Activated CD4-positive, alpha-beta T cell treated with anti-CD3 and anti-CD28 coated beads for 36 hours (primary cell): Measurements from ENCODE around the gene EIF3B. TPM values are rescaled to one million over a fixed set of nuclear protein-coding genes. Genes with fewer than 3 reads are reported as not detected.

Source experiments
- ATAC-seq: fragments of 200-7000 bp; cut with Tn5 transposase; one replicate; pipeline ENCODE4 v1.10.0; 2021; ENCODE audit warnings: mild to moderate bottlenecking, moderate library complexity
- CTCF ChIA-PET: fragments of 350-600 bp; sonication (Branson Sonifier 250); formaldehyde crosslinking; loops from one replicate; lab custom pipeline; 2021; ENCODE audit warnings: antibody characterized with exemption; lab: Charles Lee
- POLR2A ChIA-PET: fragments of 350-600 bp; sonication (Branson Sonifier 250); formaldehyde crosslinking; loops from one replicate; lab custom pipeline; 2021; ENCODE audit warnings: antibody characterized with exemption, inconsistent platforms; lab: Charles Lee
- DNase-seq: peaks from one replicate; pipeline ENCODE4 v3.0.0-alpha.2; 2020
- H3K27ac Mint-ChIP-seq: one replicate; pipeline ENCODE4 v1.8.0; 2021; ENCODE audit warnings: mixed read lengths
- H3K27me3 Mint-ChIP-seq: one replicate; pipeline ENCODE4 v1.8.0; 2021; ENCODE audit warnings: mixed read lengths
- H3K36me3 Mint-ChIP-seq: one replicate; pipeline ENCODE4 v1.8.0; 2021; ENCODE audit warnings: low read depth, mixed read lengths
- H3K4me1 Mint-ChIP-seq: one replicate; pipeline ENCODE4 v1.8.0; 2021; ENCODE audit warnings: mixed read lengths
- H3K4me3 Mint-ChIP-seq: one replicate; pipeline ENCODE4 v1.8.0; 2021; ENCODE audit warnings: mild to moderate bottlenecking, moderate library complexity, mixed read lengths
- H3K9me3 Mint-ChIP-seq: one replicate; pipeline ENCODE4 v1.8.0; 2021; ENCODE audit warnings: low read depth, mixed read lengths
- intact Hi-C, 2 experiments: fragments of 100-400 bp; cut with DNase I in 1 of 2; cut with micrococcal nuclease in 1 of 2; formaldehyde crosslinking; loops; one replicate each; pipeline versions ENCODE4 v1.14.2 to v1.15.1; 2022 to 2024; cut with DNase I, micrococcal nuclease
- total RNA-seq, 2 experiments: library from RNA; stranded (reverse); gene quantifications; one replicate each; pipeline ENCODE4 v1.2.3, GENCODE V29; 2021

EIF3B gene
- total RNA-seq, 2 experiments from 2014 or later = 185 to 227 TPM

DNA sequence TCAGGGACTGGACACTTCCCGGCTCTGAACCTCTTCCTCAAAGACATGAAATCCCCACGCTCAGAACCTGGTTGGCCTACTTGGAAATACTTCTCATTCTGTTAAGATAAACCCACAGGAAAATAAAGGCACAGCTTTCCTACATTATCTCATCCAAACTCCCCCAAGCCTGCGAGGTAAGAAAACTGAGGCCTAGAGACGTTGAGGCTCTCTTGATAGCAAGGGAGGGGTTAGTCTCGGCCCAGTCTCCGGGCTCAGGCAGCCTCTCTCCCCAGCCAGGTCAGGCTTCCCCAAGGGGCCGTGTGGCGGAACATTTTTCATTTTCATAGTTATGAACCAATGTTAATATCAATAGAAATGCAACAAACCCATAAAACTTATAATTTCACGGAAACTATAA, 4.6 kb upstream of the EIF3B start:
- POLR2A ChIA-PET = interaction anchor here (0.6 kb wide), 1 partner anchor 1380 kb away, joined by 7 read pairs; no protein-coding TSS in a partner anchor
- no peaks in the 10 kb centered on the region for H3K27me3 Mint-ChIP-seq
- H3K36me3 Mint-ChIP-seq = peaks cover 10% of the 10 kb centered on the region
- DNase-seq = no peak
- no peak overlapping the region for H3K4me3 Mint-ChIP-seq
- intact Hi-C loops = loop anchor here (5.0 kb wide), 5 partner anchors 103 to 683 kb away; partner anchors contain the start of genes BRAT1 (in 1 of the 2) and IQCE (in 1 of the 2)
- ATAC-seq = no peak
- no peak overlapping the region for H3K27ac Mint-ChIP-seq
- no peaks in the 10 kb centered on the region for H3K9me3 Mint-ChIP-seq
- peaks cover 10% of the 10 kb centered on the region for H3K4me1 Mint-ChIP-seq
- CTCF ChIA-PET = no interaction called here

DNA sequence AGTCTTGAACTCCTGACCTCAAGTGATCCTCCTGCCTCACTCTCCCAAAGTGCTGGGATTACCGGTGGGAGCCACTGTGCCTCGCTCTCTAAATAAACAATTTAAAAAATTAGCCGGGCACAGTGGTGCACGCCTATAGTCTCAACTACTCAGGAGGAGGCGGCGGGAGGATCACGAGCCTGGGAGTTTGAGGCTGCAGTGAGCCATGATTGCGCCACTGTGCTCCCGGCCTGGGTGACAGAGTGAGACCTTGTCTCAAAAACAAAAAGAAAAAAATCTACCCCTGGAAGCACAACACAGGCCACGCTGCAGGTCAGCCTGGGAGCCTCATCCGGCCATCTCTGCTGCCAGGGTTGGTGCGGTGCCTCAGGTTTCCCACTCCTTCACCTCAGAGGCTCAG, 3.8 kb upstream of the EIF3B start:
- peaks cover 13% of the 10 kb centered on the region for H3K4me1 Mint-ChIP-seq

DNA sequence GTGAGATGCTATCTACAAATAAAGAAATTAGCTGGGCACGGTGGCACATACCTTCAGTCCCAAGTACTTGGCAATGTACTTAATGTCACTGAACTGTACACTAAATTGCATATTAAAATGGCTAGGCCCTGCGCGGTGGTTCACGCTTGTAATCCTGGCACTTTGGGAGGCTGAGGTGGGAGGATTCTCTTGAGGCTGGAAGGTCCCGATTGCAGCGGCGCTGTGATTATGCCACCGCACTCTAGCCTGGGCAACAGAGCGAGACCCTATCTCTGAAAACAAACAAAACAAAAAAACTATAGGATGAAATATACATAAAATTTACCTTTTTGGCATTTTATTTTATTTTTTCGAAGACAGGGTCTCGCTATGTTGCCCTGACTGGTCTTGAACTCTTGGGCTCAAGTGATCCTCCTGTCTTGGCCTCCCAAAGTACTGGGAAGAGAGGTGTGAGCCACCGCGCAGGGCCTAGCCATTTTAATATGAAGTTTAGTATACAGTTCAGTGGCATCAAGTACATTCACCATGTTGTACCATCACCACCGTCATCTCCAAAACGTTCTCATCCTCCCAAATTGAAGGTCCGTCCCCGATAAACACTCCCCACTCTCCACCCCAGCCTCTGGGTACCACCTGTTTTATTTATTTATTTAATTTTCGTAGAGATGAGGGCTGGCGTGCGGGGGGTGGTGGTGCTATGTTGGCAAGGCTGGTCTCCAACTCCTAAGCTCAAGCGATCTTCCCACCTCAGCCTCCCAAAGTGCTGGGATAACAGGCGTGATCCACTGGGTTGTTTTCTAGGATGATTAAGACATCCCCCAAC, 1.3 kb upstream of the EIF3B start:
- H3K4me1 Mint-ChIP-seq = peaks cover 29% of the 10 kb centered on the region
- H3K36me3 Mint-ChIP-seq = peaks cover 26% of the 10 kb centered on the region
- ChIA-PET POLR2A (interaction anchor here (0.6 to 1.5 kb wide), 5 partner anchors 12 to 284 kb away, joined by 3 read pairs; partner anchors contain the start of genes MRM2 and NUDT1), CTCF (interaction anchor here (0.6 to 1.5 kb wide), 6 partner anchors 11 to 797 kb away, joined by 3 to 7 read pairs (median 3); no protein-coding TSS in a partner anchor)
- H3K9me3 Mint-ChIP-seq = no peaks in the 10 kb centered on the region
- DNase-seq = no peak
- H3K27me3 Mint-ChIP-seq = no peaks in the 10 kb centered on the region
- intact Hi-C loops = loop anchor here (5.0 kb wide), 5 partner anchors 106 to 686 kb away; partner anchors contain the start of genes BRAT1 (in 1 of the 2) and IQCE (in 1 of the 2)
- H3K27ac Mint-ChIP-seq = peak overlapping the region; percentile 99
- ATAC-seq = peak; percentile 1
- H3K4me3 Mint-ChIP-seq = peak overlapping the region; percentile 86

More for the DNA sequence above, 3.8 kb upstream of the EIF3B start:
- Mint-ChIP-seq H3K27me3 (no peaks in the 10 kb centered on the region), H3K9me3 (no peaks in the 10 kb centered on the region), H3K4me3 (no peak overlapping the region), H3K27ac (no peak overlapping the region), H3K36me3 (peaks cover 12% of the 10 kb centered on the region)
- no peak for DNase-seq
- intact Hi-C loops = loop anchor here (5.0 kb wide), 5 partner anchors 104 to 684 kb away; partner anchors contain the start of genes BRAT1 (in 1 of the 2) and IQCE (in 1 of the 2)
- no peak for ATAC-seq
- ChIA-PET CTCF (no interaction called here), POLR2A (no interaction called here)

DNA sequence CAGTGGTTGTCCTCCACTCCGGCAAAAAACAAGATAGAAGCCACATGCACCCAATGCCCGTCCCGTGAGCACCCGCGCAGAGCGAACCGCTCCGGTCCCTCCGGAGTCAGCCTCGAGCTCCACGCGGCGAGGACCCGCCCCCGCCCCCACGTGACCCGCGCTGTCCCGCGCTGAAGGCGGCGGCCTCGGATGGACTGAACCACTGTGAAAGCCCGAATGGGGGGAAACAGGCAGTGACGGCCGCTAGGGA, 766 bp upstream of the EIF3B start:
- Mint-ChIP-seq H3K4me1 (peaks cover 32% of the 10 kb centered on the region), H3K4me3 (peak overlapping the region; percentile 86), H3K36me3 (peaks cover 27% of the 10 kb centered on the region), H3K27ac (peak overlapping the region; percentile 99), H3K9me3 (no peaks in the 10 kb centered on the region), H3K27me3 (no peaks in the 10 kb centered on the region)
- ChIA-PET CTCF (interaction anchor here (0.6 to 1.5 kb wide), 6 partner anchors 11 to 782 kb away, joined by 3 to 7 read pairs (median 3); no protein-coding TSS in a partner anchor), POLR2A (interaction anchor here (0.6 to 1.5 kb wide), 7 partner anchors 11 to 535 kb away, joined by 3 read pairs; partner anchors contain the start of genes MRM2 and NUDT1)
- intact Hi-C loops = loop anchor here (1.0 to 5.0 kb wide), 17 partner anchors 39 to 1194 kb away; partner anchors contain the start of genes BRAT1 (in 2 of the 2), CHST12 (in 2 of the 2), SNX8 (in 2 of the 2) and INTS1 (in 1 of the 2)
- DNase-seq = peak; percentile 95
- ATAC-seq = peak; percentile 71

DNA sequence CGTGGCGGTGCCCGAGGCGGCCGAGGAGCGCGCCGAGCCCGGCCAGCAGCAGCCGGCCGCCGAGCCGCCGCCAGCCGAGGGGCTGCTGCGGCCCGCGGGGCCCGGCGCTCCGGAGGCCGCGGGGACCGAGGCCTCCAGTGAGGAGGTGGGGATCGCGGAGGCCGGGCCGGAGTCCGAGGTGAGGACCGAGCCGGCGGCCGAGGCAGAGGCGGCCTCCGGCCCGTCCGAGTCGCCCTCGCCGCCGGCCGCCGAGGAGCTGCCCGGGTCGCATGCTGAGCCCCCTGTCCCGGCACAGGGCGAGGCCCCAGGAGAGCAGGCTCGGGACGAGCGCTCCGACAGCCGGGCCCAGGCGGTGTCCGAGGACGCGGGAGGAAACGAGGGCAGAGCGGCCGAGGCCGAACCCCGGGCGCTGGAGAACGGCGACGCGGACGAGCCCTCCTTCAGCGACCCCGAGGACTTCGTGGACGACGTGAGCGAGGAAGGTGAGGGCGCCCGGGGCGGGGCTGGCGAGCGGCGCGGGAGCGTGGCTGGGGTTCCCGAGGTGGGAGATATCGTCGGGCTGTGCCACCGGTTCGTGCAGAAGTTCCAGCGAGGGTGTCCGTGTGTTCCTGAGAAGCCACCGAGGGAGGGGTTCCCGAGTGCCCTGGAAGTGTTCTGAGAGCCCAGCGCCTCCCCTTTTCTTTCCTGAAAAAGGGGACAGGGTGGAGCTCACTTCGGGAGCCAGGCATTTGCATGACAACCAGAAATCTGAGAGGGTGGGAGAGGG, 495 bp downstream of the EIF3B start:
- intact Hi-C loops = loop anchor here (1.0 to 5.0 kb wide), 17 partner anchors 40 to 1195 kb away; partner anchors contain the start of genes BRAT1 (in 2 of the 2), CHST12 (in 2 of the 2), SNX8 (in 2 of the 2) and INTS1 (in 1 of the 2)
- ChIA-PET POLR2A (interaction anchor here (1.1 to 1.5 kb wide), 2 partner anchors 19 to 48 kb away, joined by 3 to 4 read pairs; partner anchors contain the start of gene CHST12), CTCF (interaction anchor here (0.6 to 1.8 kb wide), 6 partner anchors 9 to 255 kb away, joined by 3 to 15 read pairs (median 4); no protein-coding TSS in a partner anchor)
- Mint-ChIP-seq H3K27me3 (no peaks in the 10 kb centered on the region), H3K9me3 (no peaks in the 10 kb centered on the region), H3K4me3 (peak overlapping the region; percentile 86), H3K36me3 (peaks cover 37% of the 10 kb centered on the region), H3K27ac (peak overlapping the region; percentile 99), H3K4me1 (peaks cover 44% of the 10 kb centered on the region)
- peak; percentile 41 for DNase-seq
- peak; percentile 6 for ATAC-seq

DNA sequence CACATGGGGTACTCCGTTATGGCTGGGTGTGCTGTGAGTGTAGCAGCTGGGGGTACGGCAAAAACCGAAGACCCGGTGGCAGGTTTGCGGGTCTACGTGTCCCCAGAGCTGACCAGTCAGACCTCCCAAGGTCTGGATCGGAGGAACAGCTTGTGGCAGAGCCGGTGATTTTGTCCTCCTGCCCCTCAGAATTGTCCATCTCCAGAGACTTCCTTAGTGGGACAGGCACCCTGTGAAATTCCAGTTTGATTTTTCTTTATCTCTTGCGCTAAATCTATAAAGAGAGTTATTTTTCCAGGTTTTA, 1.0 kb downstream of the EIF3B start:
- H3K36me3 Mint-ChIP-seq = peaks cover 43% of the 10 kb centered on the region
- no peaks in the 10 kb centered on the region for H3K27me3 Mint-ChIP-seq
- peak overlapping the region; percentile 86 for H3K4me3 Mint-ChIP-seq
- intact Hi-C loops = loop anchor here (2.0 kb wide), 2 partner anchors 41 to 785 kb away; partner anchors contain the start of genes PSMG3 (in 1 of the 2) and SNX8 (in 1 of the 2)
- H3K9me3 Mint-ChIP-seq = no peaks in the 10 kb centered on the region
- no peak for ATAC-seq
- no peak for DNase-seq
- ChIA-PET POLR2A (interaction anchor here (1.1 kb wide), 1 partner anchor 47 kb away, joined by 4 read pairs; the partner anchor contains the start of gene CHST12), CTCF (interaction anchor here (0.6 to 1.8 kb wide), 6 partner anchors 9 to 256 kb away, joined by 3 to 15 read pairs (median 3); no protein-coding TSS in a partner anchor)
- peak overlapping the region; percentile 87 for H3K27ac Mint-ChIP-seq
- peaks cover 50% of the 10 kb centered on the region for H3K4me1 Mint-ChIP-seq

DNA sequence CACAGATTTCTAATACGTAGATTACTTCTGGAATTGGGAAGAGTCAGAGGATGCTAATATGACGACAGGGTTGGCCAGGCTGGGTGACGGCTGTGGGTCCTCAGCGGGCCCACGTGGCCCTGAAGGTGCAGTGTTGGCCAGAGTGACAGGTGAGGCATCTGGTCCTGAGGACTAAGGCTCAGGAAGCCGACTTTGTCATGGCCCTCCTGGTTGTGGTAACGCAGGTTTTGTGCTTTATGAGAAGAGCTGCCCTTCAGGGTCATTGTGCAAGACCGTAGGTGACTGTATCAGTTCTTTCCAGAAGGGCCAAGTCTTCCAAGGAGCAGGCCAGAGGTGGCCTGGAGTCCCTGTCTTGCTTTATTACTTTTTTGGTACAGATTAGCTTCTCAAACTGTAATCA, 2.5 kb downstream of the EIF3B start:
- Mint-ChIP-seq H3K9me3 (no peaks in the 10 kb centered on the region), H3K36me3 (peaks cover 44% of the 10 kb centered on the region), H3K27me3 (no peaks in the 10 kb centered on the region), H3K27ac (peak overlapping the region; percentile 29), H3K4me3 (peak overlapping the region; percentile 86), H3K4me1 (peaks cover 51% of the 10 kb centered on the region)
- ATAC-seq (no peak), DNase-seq (no peak)
- CTCF ChIA-PET = interaction anchor here (0.9 kb wide), 1 partner anchor 9 kb away, joined by 3 read pairs; no protein-coding TSS in a partner anchor
- POLR2A ChIA-PET = interaction anchor here (0.6 kb wide), 1 partner anchor 23 kb away, joined by 10 read pairs; no protein-coding TSS in a partner anchor
- intact Hi-C loops = no loop called here

DNA sequence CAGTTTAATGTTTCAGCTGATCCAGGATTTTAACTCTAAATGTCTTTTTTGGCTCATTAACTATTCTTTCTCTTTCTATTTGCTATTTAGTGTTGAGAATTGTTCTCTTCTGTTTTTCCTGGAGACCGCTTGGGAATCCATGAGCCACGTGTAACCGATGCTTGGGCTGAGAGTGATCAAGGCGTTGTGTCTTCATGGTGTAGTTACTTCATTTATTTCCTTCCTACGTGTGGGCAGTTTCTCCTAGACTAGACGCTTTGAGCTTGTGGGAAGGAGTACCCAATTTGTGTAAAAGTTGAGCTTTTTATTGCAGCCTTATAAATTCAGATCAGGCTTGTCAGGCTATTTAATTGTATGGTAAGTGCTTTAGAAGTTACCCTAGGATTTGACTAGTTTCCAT, 2.9 kb downstream of the EIF3B start:
- ChIA-PET POLR2A (interaction anchor here (0.6 to 1.9 kb wide), 4 partner anchors 9 to 45 kb away, joined by 3 to 10 read pairs (median 7); no protein-coding TSS in a partner anchor), CTCF (interaction anchor here (0.9 kb wide), 1 partner anchor 10 kb away, joined by 3 read pairs; no protein-coding TSS in a partner anchor)
- intact Hi-C loops = no loop called here
- Mint-ChIP-seq H3K36me3 (peaks cover 46% of the 10 kb centered on the region), H3K27ac (peak overlapping the region; percentile 28), H3K27me3 (no peaks in the 10 kb centered on the region), H3K4me3 (peak overlapping the region; percentile 86), H3K9me3 (no peaks in the 10 kb centered on the region), H3K4me1 (peaks cover 48% of the 10 kb centered on the region)
- no peak for DNase-seq
- ATAC-seq = no peak

DNA sequence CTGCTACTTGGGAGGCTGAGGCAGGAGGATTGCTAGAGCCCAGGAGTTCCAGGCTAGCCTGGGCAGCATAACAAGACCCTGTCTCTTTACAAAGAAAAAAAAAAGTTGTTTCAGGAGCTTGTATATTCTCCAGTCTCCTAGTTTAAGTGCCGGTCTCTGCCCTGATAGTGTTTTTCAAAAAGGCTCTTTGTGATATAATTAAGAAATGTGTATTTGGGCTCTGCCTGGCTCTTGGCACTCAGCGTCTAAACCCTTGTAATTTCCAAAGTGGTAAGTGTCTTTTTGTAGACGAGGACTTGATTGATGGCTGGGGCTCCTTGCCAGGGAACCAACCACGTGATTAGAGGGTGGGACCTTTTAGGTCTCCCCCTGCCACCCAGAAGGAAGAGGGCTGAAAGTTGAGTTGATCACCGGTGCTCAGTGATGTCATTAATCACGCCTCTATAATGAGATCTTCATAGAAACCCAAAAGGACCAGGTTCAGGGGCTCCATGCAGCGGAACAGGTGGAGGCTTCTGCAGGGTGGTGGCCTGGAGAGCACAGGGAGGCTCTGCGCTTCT, 4.4 kb downstream of the EIF3B start:
- Mint-ChIP-seq H3K27me3 (no peaks in the 10 kb centered on the region), H3K9me3 (no peaks in the 10 kb centered on the region), H3K27ac (no peak overlapping the region), H3K4me3 (no peak overlapping the region), H3K36me3 (peaks cover 56% of the 10 kb centered on the region), H3K4me1 (peaks cover 42% of the 10 kb centered on the region)
- intact Hi-C loops = no loop called here
- CTCF ChIA-PET = no interaction called here
- ATAC-seq = no peak
- DNase-seq = no peak
- POLR2A ChIA-PET = interaction anchor here (0.6 to 1.9 kb wide), 2 partner anchors 10 to 47 kb away, joined by 4 to 10 read pairs; no protein-coding TSS in a partner anchor

DNA sequence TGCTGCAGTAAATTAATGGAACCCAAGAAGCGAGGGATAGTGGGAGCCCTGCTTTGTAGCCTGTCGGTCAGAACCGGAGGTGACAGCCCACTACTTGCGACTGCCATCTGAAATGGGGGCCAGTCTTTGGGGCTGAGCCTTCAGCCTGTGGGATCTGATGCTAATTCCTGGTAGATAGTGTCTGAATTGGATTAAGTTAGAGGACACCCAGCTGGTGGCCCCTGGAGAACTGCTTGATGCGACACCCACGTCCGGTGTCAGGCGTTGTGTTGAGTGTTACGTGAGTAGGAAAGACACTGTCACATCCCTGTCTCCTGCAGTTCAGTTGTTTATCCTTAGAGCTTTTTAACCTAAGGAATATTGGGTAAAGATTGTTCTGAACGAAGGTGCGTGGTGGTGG, 5.0 kb downstream of the EIF3B start:
- POLR2A ChIA-PET = interaction anchor here (1.9 kb wide), 1 partner anchor 9 kb away, joined by 10 read pairs; no protein-coding TSS in a partner anchor
- intact Hi-C loops = no loop called here
- Mint-ChIP-seq H3K4me1 (peaks cover 42% of the 10 kb centered on the region), H3K9me3 (no peaks in the 10 kb centered on the region), H3K27ac (no peak overlapping the region), H3K27me3 (no peaks in the 10 kb centered on the region), H3K36me3 (peaks cover 60% of the 10 kb centered on the region), H3K4me3 (no peak overlapping the region)
- ATAC-seq (no peak), DNase-seq (no peak)
- CTCF ChIA-PET = no interaction called here
